Measurements from ENCODE around the gene STK32B.

Gene STK32B

GRCh38 chr4:5462254-5462835 is 411.1 kb downstream of the STK32B start:
- in situ Hi-C loops (cut with MboI; ENCODE audit: low sequenced_read_pairs) = no loop called here

DNA sequence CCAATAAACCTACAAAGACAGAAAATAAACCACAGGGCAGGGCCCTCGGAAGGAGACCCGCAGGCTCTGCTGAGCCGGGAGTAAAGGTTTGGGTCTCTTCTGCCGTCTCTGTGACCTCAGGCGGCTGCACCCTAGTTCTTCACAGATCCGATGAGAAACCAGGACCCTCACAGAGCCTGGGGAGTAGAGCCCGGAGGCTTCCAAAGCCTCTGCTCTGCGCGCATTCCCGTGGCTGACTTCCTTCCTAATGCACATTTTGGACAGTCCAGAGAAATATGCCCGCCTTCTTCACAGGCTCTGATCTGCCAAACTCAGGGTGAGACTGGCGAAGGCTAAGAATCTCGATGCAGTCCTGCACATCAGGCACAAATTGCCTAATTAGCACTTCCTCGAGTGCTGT is 411.6 kb downstream of the STK32B start:
- in situ Hi-C loops (cut with MboI; ENCODE audit: low sequenced_read_pairs) = no loop called here

DNA sequence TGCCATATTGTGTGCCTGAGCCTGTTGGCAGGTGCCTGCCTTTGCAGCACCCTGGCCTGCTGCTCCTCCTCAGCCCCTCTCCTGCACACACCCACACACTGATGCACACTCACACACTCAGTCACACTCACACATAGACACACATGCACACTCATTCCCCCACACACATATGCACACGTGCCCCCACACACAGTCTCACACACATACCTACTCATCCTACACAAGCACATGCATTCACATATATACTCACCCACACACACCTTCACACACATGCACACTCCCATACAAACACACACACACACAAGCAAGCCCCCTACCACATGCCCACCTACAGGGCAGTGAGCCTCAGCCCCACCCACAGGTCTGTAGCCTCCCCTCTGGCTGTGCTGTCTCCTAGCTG is 412.1 kb downstream of the STK32B start:
- in situ Hi-C loops (cut with MboI; ENCODE audit: low sequenced_read_pairs) = no loop called here

GRCh38 chr4:5463936-5464650 is 412.8 kb downstream of the STK32B start:
- in situ Hi-C loops (cut with MboI; ENCODE audit: low sequenced_read_pairs) = no loop called here

DNA sequence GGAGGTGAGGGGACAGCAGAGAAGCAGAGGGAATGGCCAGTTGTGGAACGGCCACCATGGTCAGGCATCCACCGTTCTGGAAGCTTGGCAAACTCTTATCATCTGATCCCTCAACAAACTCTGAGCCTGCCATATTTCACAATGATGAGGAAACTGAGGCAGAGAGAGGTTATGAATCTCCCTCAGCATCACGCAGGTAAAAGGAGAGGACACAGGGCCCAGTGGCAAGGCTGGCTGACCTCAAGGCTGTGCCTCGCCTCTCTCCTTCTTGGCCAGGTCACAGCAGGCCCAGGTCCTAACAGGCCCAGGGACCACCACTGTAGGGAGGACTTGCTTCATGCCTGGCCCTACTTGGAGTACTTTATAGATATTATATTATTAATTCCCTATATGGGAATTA is 414.2 kb downstream of the STK32B start:
- in situ Hi-C loops (cut with MboI; ENCODE audit: low sequenced_read_pairs) = no loop called here

- in situ Hi-C loops (cut with MboI; ENCODE audit: low sequenced_read_pairs) = no loop called here
These were observed 414.7 kb downstream of the STK32B start for GRCh38 chr4:5465956-5466355.

GRCh38 chr4:5467111-5467510 is 415.8 kb downstream of the STK32B start:
- in situ Hi-C loops (cut with MboI; ENCODE audit: low sequenced_read_pairs) = no loop called here

DNA sequence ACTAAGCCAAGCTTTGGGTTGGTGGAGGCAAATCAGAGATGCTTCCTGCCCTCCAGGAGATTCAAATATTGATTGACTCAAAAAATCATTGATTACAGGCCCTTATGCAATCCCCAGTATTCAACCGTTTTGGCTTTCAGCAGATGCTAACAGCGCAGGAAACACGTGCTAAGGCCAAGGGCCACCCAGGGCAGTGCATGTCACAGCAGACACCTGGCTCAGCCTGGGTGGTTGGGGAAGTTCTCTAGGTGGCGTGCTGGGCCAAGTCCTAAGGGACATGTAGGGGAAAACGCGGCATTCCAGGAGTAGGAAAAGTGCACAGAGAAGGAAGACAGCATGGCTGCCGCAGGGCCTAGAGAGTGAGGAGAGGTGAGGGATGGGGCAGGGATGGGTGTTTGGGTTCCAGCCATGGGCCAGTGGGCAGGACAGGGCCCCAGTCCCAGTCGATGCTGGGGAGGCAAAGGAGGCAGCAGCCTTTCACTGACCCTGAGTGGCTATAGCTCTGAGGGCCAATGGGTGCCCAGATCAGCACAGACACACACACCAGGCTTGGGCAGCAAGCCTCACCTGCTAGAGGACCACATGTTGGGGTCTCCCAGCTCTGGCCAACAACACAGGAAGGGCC is 418.0 kb downstream of the STK32B start:
- in situ Hi-C loops (cut with MboI; ENCODE audit: low sequenced_read_pairs) = no loop called here

DNA sequence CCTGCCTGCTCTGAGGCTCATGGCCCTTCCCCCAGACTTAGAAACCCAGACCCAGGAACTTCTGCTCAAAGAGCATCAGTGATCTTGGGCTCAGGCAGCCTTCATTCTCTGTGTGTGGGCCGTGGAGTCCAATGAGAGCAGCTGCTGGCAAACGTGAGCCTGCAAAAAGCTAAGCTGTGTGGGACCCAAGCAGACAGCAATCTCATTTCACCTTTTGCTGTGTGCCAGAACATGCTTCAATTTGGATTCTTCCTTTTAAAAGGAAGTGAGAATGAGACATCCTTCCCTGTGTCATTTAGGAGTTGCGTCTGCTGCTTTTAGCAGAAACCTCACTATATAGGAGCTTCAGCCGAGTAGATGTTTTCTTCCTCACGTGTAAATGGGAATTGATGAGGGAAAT is 418.6 kb downstream of the STK32B start:
- in situ Hi-C loops (cut with MboI; ENCODE audit: low sequenced_read_pairs) = no loop called here

DNA sequence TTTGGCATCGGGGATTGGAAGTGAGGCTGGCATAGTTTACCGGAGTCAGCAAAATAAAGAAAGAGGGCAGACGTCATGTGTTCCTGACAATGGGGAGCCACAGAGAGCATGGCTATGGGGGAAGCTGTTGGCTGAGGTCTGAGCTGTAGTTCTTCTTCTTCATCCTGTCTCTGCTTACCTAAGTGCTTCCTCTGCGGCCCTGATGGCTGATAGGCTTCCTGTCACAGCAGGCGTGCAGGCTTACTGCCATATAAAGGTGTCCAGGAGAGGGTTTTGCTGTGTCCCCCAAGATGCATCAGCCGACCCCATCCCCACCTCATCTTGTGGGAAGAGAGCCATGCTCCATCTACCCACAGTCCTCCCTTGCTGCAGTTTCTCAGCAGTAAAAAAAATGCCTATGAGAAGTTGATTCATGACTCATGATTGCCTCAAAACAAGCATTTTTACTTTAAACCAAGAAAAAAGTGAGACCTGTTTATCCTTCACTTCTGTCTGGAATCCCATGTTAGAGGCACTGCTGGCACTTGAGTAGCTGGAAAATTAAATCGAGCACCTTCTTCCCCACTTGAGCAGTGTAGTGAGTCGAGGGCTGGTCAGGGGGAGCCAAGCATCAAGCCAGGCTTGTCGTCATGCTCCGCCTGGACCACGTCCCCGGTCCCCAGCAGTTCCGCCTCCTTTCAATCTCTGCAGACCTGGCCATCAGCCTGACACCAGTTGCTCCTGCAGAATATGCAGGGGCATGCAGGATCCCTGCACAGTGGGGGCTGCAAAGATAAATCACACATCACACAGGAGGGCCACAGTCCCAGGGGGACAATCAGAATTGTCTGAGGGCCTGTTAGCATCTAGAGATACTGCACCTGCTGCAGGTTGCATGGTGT is 419.3 kb downstream of the STK32B start:
- in situ Hi-C loops (cut with MboI; ENCODE audit: low sequenced_read_pairs) = no loop called here

- in situ Hi-C loops (cut with MboI; ENCODE audit: low sequenced_read_pairs) = no loop called here
These were observed 419.9 kb downstream of the STK32B start for GRCh38 chr4:5471206-5471605.

DNA sequence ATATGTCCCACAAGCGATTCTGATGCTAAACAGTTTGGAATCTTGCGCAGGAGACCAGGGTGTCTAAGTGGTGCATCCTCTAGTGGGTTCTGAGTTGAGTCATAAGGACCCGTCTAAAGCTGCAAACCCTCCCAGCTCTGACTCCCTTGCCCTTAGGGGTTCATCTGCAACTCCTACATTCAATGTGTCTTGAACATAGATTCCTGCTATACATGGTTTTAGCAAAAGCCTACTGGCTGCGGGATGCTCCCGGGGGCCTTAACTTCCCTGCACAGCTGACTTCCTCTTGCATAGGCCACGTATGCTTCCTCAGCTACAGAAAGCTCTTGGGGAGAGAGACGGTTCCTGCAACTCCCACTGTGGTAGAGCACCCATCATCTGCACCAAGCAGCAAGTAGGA is 420.4 kb downstream of the STK32B start:
- in situ Hi-C loops (cut with MboI; ENCODE audit: low sequenced_read_pairs) = no loop called here

DNA sequence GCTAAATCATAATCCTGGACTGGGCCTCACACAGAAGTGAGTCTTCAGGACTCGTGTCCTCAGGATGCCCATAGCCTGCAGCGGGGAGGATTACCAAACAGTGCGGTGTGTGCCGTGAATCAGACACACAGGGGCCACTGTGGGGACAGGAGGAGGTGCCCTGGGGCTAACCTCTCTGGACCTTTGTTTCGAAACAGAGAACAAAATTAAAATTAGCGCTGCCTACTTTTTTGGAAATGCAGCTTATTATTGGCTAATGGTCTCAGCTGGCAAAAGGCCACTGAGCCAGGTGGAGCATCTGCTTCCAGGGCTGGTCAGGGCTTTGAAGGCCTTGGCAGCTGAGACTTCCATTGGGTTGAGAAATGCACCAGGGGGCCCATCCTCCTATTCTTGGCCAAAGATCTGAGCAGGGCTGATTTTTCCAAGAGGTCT is 420.9 kb downstream of the STK32B start:
- in situ Hi-C loops (cut with MboI; ENCODE audit: low sequenced_read_pairs) = no loop called here

DNA sequence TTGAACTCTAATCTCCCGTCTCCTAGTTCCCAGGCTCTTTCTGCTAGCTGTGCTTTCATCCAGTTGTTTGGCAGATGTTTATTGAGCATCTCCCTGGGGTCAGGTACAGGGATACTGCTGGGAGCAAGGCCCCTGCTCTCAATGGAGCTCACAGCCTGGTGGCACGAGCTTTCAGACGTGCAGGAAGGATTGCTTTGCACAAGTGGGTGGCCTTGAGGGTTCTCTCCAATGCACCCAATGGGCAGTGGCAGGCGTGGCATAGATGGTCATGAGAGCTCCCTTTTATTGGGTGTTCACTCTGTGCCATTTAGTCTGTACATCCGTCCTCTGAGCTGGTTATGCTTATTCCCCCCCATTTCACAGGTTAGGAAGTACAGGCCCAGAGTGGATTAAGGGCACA is 421.8 kb downstream of the STK32B start:
- in situ Hi-C loops (cut with MboI; ENCODE audit: low sequenced_read_pairs) = no loop called here

- in situ Hi-C loops (cut with MboI; ENCODE audit: low sequenced_read_pairs) = no loop called here
These were observed 423.5 kb downstream of the STK32B start for GRCh38 chr4:5474756-5475155.

- in situ Hi-C loops (cut with MboI; ENCODE audit: low sequenced_read_pairs) = no loop called here
These were observed 426.3 kb downstream of the STK32B start for GRCh38 chr4:5477613-5478012.

GRCh38 chr4:5478169-5478568 is 426.9 kb downstream of the STK32B start:
- in situ Hi-C loops (cut with MboI; ENCODE audit: low sequenced_read_pairs) = no loop called here

DNA sequence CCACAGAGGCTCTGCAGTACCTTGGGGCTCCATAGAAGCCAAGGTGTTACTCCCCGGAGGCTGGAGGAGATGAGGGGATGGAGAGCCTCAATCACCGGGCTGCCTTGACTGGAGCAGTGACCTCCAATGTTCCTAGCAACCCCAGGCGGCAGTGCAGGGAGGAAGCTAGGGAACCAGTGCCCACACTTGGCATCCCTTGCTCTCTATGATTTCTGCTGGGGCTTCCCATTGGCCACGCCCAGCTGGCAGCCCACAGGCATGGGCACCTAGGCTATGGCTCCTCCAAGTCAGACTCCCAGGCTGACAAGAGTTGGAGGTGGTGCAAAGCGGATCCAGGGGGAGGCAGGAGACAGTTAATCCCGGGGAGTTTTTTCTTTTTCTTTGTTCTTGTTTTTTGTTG is 427.4 kb downstream of the STK32B start:
- in situ Hi-C loops (cut with MboI; ENCODE audit: low sequenced_read_pairs) = no loop called here

DNA sequence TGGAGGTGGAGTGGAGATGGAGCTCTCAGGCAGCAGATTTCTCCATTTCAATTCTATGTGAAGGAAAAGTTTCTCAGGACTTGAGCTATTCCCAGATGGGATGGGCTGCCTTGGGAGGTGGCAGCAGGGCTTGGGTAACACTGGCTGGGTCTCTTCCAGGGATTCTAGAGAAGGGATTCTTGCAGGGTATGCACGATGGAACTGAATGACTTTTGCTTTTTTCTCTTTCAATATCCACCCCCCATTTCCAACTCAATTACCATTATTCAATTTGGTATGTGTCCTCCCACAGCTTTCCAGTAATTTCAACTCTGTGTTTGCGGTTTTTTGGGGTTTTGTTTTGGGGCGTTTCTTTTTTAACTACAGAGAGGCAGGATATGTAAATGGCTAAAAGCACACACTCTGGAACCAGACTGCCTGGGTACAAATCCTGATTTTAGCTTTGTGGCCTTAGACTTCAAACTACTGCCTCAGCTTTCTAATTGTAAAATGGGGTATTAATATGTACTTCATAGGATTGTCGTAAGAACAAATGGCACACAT is 428.3 kb downstream of the STK32B start:
- in situ Hi-C loops (cut with MboI; ENCODE audit: low sequenced_read_pairs) = no loop called here

DNA sequence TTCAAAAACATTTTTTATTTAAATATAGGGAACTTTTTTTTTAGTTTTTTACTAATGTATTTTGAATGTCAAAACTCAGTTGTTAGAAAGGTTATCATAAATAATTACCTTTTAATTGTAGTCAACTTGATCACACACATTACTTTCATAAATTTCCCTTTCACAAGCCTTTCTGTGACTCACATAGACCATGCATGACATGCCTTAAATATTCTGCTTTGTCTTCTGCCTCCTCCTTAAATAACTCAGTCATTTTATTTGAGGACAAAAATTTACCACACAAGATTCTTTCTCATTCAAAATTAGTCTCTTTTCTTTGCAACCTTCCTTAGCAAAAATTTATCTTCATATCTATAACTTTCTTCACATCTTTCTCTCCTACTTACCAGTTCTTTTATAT is 437.1 kb downstream of the STK32B start:
- in situ Hi-C loops (cut with MboI; ENCODE audit: low sequenced_read_pairs) = no loop called here

GRCh38 chr4:5489260-5489659 is 438.0 kb downstream of the STK32B start:
- in situ Hi-C loops (cut with MboI; ENCODE audit: low sequenced_read_pairs) = no loop called here

All from HL-60/S4 (cell line).